OCI-LY3 (cell line): ENCODE results near the gene CORT.

Source experiments
- H2AFZ ChIP-seq: fragments of 200-600, 300-600 bp; shearing (Covaris generic); 2 replicates; pipeline ENCODE4 v1.6.0; 2014; ENCODE audit warnings: antibody characterized with exemption, low read depth, low read length
- H3K27ac ChIP-seq: fragments of 200-600, 300-600 bp; sonication (generic); 2 replicates; pipeline ENCODE4 v1.5.1; 2014; ENCODE audit warnings: mild to moderate bottlenecking, low read length, moderate library complexity, mixed read lengths
- H3K27me3 ChIP-seq: fragments of 200-600, 300-600 bp; sonication (generic); 2 replicates; pipeline ENCODE4 v1.6.1; 2014; ENCODE audit warnings: low read depth, low read length, mixed read lengths
- H3K36me3 ChIP-seq: fragments of 200-600, 300-600 bp; sonication (generic); replicated peaks from 2 replicates; pipeline ENCODE3; 2014; ENCODE audit warnings: low read depth, low read length, mixed read lengths
- H3K4me1 ChIP-seq: fragments of 300-600, 200-600 bp; sonication (generic); 2 replicates; pipeline ENCODE4 v1.6.1; 2014; ENCODE audit warnings: low read length, mixed read lengths
- H3K4me2 ChIP-seq: fragments of 200-600, 300-600 bp; sonication (generic); 2 replicates; pipeline ENCODE4 v1.6.1; 2014; ENCODE audit warnings: low read length, mixed read lengths
- H3K4me3 ChIP-seq: fragments of 300-600, 200-600 bp; sonication (generic); 2 replicates; pipeline ENCODE4 v1.5.1; 2014; ENCODE audit warnings: antibody characterized with exemption, mild to moderate bottlenecking, low read length, moderate library complexity
- H3K79me2 ChIP-seq: fragments of 300-600, 200-600 bp; shearing (Covaris generic); 2 replicates; pipeline ENCODE4 v1.6.1; 2014; ENCODE audit warnings: mild to moderate bottlenecking, low read length, mixed read lengths
- H3K9ac ChIP-seq: fragments of 300-600, 200-600 bp; shearing (Covaris generic); 2 replicates; pipeline ENCODE4 v1.6.0; 2014; ENCODE audit warnings: mild to moderate bottlenecking, low read length, moderate library complexity
- H3K9me3 ChIP-seq: fragments of 200-600, 300-600 bp; shearing (Covaris generic); 2 replicates; pipeline ENCODE4 v1.6.1; 2014; ENCODE audit warnings: low read length, mixed read lengths; ENCODE audit not compliant: insufficient read depth
- H4K20me1 ChIP-seq: fragments of 200-600, 300-600 bp; sonication (generic); 2 replicates; pipeline ENCODE4 v1.6.1; 2016; ENCODE audit warnings: low read length, mixed read lengths; ENCODE audit not compliant: insufficient read depth
- EZH2phosphoT487 ChIP-seq: fragments of 200-600 bp; shearing (Covaris generic); IDR thresholded peaks from 2 replicates; pipeline ENCODE4 v1.6.1; 2018; ENCODE audit warnings: antibody characterized with exemption, mixed run types, low read depth
- TF ChIP-seq, protein P1 (sequence below): fragments of 200-600, 300-600 bp; sonication (generic); IDR thresholded peaks from 2 replicates; pipeline ENCODE4 v1.5.1; 2014; ENCODE audit warnings: antibody characterized with exemption, low read length, low read depth

Gene CORT

DNA sequence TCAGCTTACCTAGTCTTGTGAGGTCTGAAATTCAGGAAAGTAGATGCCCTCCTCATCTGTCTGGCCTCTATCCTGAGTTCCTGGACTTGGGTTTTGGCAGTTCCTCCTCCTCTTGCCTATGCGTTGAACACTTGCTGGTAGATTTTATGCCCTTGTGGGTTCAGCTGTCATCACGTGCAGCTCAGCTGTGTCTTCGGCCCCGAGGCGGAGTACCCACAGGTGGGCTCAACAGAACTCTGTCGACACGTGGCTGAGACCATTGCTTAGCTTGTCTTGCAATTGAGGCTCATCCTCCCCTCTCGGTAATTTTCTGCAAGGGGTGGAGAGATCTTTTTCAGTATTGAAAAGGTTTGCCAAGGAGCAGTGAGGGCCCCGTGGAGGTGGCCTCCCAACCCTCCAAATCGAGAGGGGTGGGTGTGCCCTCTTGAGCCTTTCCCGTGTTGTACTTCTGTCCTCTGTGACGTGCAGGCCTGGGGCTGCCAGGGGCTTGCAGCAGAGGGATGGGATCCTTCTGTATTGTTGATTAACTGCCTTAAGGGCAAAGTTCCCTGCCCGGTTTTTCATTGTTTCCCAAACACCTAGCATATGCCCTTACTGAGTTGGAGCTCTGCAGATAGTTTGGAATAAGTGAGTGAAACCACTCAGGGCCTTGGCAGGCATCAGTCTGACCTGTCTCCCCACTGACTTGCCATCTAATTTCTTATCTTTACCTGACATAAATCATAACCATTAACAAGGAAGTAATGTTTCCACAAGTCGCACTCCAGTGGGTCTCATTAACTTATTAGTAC is 16.7 kb upstream of the CORT start:
- Histone ChIP-seq H3K4me3 (no peak overlapping the region; the same call in 1 of the 2 replicates), H3K4me2 (peak overlapping the region; percentile 51), H3K4me1 (peaks cover 31% of the 10 kb centered on the region), H3K9ac (no peak overlapping the region), H2AFZ (no peak overlapping the region), H3K27ac (no peak overlapping the region), H3K79me2 (peaks cover 8% of the 10 kb centered on the region), H3K36me3 (no peaks in the 10 kb centered on the region), H3K27me3 (no peaks in the 10 kb centered on the region), H3K9me3 (no peaks in the 10 kb centered on the region), H4K20me1 (no peaks in the 10 kb centered on the region)
- no peak for TF ChIP-seq EZH2phosphoT487
- TF ChIP-seq, protein P1, sequence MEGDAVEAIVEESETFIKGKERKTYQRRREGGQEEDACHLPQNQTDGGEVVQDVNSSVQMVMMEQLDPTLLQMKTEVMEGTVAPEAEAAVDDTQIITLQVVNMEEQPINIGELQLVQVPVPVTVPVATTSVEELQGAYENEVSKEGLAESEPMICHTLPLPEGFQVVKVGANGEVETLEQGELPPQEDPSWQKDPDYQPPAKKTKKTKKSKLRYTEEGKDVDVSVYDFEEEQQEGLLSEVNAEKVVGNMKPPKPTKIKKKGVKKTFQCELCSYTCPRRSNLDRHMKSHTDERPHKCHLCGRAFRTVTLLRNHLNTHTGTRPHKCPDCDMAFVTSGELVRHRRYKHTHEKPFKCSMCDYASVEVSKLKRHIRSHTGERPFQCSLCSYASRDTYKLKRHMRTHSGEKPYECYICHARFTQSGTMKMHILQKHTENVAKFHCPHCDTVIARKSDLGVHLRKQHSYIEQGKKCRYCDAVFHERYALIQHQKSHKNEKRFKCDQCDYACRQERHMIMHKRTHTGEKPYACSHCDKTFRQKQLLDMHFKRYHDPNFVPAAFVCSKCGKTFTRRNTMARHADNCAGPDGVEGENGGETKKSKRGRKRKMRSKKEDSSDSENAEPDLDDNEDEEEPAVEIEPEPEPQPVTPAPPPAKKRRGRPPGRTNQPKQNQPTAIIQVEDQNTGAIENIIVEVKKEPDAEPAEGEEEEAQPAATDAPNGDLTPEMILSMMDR, result no peak

DNA sequence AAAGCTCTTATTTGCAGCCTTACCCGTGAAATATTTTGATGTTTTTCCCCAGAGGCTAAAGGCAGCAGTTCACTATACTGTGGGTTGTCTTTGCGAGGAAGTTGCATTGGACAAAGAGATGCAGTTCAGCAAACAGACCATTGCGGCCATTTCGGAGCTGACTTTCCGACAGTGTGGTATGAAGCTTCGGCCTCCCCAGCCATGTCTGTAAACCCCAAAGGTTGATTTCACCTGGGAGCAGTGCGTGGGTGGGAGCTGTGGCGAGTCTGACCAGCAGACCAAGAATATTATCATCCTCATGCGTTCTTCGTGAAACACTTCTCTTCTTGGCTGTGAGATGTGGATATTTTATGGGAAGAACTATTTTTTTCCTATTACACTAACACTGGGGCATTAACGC is 16.0 kb upstream of the CORT start:
- no peak overlapping the region for H3K27ac ChIP-seq
- peaks cover 31% of the 10 kb centered on the region for H3K4me1 ChIP-seq
- H3K36me3 ChIP-seq, result no peaks in the 10 kb centered on the region
- H3K9me3 ChIP-seq, result no peaks in the 10 kb centered on the region
- H3K9ac ChIP-seq, result no peak overlapping the region
- H3K4me3 ChIP-seq, result no peak overlapping the region
- peaks cover 8% of the 10 kb centered on the region for H3K79me2 ChIP-seq
- H3K27me3 ChIP-seq, result no peaks in the 10 kb centered on the region
- no peak overlapping the region for H2AFZ ChIP-seq
- H3K4me2 ChIP-seq, result peak overlapping the region; percentile 51
- TF ChIP-seq EZH2phosphoT487, result no peak
- TF ChIP-seq, protein P1, result no peak
- no peaks in the 10 kb centered on the region for H4K20me1 ChIP-seq

DNA sequence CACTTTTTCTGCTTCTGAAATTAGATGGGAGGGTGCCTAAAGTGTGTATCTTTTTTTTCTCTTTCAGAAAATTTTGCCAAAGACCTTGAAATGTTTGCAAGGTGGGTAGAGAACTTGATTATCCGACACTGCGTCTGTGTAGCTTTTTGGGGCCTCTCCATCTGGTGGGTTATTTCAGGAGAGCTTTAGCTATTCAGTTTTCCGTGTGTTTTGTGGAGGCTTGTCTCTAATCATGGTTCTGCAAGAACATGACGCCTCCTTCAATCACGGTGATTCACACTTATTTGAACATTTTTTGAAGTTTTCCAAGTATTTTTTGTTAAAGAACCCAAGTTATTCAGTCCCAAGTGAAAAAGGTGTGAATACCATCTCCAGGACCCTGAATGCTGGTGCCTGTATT is 15.2 kb upstream of the CORT start:
- H3K4me2 ChIP-seq, result no peak overlapping the region
- H3K9ac ChIP-seq, result no peak overlapping the region
- H3K79me2 ChIP-seq, result peaks cover 8% of the 10 kb centered on the region
- H3K36me3 ChIP-seq, result no peaks in the 10 kb centered on the region
- H3K4me3 ChIP-seq, result no peak overlapping the region
- no peaks in the 10 kb centered on the region for H3K27me3 ChIP-seq
- peaks cover 29% of the 10 kb centered on the region for H3K4me1 ChIP-seq
- H3K9me3 ChIP-seq, result no peaks in the 10 kb centered on the region
- no peak overlapping the region for H3K27ac ChIP-seq
- H2AFZ ChIP-seq, result no peak overlapping the region
- TF ChIP-seq EZH2phosphoT487, result no peak
- TF ChIP-seq, protein P1, result no peak
- no peaks in the 10 kb centered on the region for H4K20me1 ChIP-seq

DNA sequence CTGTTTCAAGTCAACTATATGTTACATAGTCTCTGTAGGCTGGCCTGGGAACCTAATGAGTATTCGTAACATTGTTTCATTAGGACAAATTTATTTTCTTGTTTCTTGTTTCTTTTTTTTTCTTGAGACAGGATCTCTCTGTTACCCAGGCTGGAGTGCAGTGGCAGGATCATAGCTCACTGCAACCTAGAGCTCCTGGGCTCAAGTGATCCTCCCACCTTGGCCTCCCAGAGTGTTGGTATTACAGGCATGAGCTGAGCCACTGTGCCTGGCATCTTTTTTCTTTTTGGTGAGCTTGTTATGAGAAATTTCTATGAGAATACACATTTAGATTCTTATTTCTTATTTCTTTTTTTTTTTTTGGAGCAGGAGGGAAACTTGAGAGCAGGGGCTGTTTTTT is 12.8 kb upstream of the CORT start:
- H3K4me1 ChIP-seq, result peaks cover 23% of the 10 kb centered on the region
- H3K79me2 ChIP-seq, result no peaks in the 10 kb centered on the region
- H3K27me3 ChIP-seq, result no peaks in the 10 kb centered on the region
- H3K36me3 ChIP-seq, result no peaks in the 10 kb centered on the region
- H4K20me1 ChIP-seq, result no peaks in the 10 kb centered on the region
- H3K4me3 ChIP-seq, result no peak overlapping the region
- no peak overlapping the region for H2AFZ ChIP-seq
- H3K4me2 ChIP-seq, result no peak overlapping the region
- TF ChIP-seq EZH2phosphoT487, result no peak
- TF ChIP-seq, protein P1, result no peak
- H3K9me3 ChIP-seq, result no peaks in the 10 kb centered on the region
- H3K27ac ChIP-seq, result no peak overlapping the region
- H3K9ac ChIP-seq, result no peak overlapping the region
